ENCODE results near the gene CBFA2T2.

GRCh38 chr20:33477386-33478234 lies 12.3 kb upstream of the CBFA2T2 start:
- TF ChIP-seq USF2 (IDR thresholded peaks at IDR 0.05; ENCODE audit: low read depth, low read length) (no peak), POLR2A (IDR thresholded peaks at IDR 0.05; ENCODE audit: low read depth, low read length) (no peak), CTCF (conservative IDR thresholded peaks at IDR 0.05; ENCODE audit: low read depth, low read length) (no peak), MAZ (IDR thresholded peaks at IDR 0.05; ENCODE audit: borderline replicate concordance, low read depth, low read length) (no peak), RAD21 (IDR thresholded peaks at IDR 0.05; ENCODE audit: low read length) (no peak), NFE2L2 (IDR thresholded peaks at IDR 0.05; ENCODE audit: low read depth, low read length) (no peak), SMC3 (IDR thresholded peaks at IDR 0.05; ENCODE audit: low read depth, low read length) (no peak), CEBPB (IDR thresholded peaks at IDR 0.05; ENCODE audit: low read depth, low read length) (no peak)

All from IMR-90 (cell line).